ENCODE measurements around the gene CCDC86.

CCDC86 gene

DNA sequence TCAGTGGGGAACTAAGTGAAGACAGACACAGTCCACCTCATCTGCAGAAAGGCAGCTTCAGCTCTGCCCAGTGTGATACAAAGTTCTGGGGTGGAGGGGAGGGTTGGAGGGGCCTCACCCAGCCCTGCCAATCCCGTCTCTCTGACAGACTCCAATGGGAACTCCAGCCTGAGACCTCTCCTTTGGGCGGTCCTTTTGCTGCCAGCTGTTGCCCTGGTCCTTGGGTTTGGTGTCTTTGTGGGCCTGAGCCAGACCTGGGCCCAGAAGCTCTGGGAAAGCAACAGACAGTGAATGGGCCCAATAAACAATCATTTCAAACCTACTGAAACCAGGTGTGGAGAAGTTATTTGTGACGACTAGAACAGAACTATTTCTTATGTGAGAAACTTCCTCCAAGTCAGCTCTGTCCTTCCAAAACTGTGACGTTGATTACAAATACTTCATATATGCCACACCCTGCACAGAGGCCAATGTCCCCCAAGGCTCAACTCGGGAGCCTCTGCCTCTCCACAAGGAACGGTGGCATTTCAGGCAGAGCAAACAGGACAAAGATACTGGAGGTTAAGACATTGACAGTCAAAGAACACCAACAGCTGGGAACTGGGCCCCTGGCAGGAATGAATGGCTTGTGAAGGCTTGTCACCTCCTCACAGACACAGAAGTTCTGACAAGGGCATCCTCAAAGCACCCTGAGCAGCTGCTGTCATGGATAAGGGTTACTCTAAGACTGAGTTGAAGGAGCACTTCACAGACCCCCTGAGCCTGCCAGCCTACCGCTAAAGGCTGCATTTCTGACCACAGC lies 33.7 kb downstream of the CCDC86 start:
- TF ChIP-seq, protein P1, sequence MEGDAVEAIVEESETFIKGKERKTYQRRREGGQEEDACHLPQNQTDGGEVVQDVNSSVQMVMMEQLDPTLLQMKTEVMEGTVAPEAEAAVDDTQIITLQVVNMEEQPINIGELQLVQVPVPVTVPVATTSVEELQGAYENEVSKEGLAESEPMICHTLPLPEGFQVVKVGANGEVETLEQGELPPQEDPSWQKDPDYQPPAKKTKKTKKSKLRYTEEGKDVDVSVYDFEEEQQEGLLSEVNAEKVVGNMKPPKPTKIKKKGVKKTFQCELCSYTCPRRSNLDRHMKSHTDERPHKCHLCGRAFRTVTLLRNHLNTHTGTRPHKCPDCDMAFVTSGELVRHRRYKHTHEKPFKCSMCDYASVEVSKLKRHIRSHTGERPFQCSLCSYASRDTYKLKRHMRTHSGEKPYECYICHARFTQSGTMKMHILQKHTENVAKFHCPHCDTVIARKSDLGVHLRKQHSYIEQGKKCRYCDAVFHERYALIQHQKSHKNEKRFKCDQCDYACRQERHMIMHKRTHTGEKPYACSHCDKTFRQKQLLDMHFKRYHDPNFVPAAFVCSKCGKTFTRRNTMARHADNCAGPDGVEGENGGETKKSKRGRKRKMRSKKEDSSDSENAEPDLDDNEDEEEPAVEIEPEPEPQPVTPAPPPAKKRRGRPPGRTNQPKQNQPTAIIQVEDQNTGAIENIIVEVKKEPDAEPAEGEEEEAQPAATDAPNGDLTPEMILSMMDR (conservative IDR thresholded peaks at IDR 0.05; ENCODE audit: low read depth, low read length): no peak
- no peak for DNase-seq (ENCODE audit: low read depth)
- no peak overlapping the region for H3K4me3 ChIP-seq (ENCODE audit: low read depth, low read length)

DNA sequence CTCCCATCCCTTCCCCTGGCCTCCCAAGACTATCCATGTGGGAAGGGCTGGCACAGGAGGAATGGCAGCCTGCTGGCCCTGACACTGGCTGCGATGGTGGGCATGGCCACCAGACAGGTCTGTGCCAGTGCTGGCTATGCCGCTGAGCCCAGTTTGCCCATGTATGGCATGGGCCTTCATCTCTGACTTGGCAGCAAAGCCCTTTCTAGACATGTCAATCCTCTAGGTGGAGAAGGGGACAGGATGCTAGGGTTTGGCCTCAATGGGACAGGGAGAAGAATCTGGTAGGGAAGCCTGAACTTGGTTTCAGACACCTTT lies 34.2 kb downstream of the CCDC86 start:
- TF ChIP-seq, protein P1 (conservative IDR thresholded peaks at IDR 0.05; ENCODE audit: low read depth, low read length): no peak
- DNase-seq (ENCODE audit: low read depth): no peak
- no peak overlapping the region for H3K4me3 ChIP-seq (ENCODE audit: low read depth, low read length)

DNA sequence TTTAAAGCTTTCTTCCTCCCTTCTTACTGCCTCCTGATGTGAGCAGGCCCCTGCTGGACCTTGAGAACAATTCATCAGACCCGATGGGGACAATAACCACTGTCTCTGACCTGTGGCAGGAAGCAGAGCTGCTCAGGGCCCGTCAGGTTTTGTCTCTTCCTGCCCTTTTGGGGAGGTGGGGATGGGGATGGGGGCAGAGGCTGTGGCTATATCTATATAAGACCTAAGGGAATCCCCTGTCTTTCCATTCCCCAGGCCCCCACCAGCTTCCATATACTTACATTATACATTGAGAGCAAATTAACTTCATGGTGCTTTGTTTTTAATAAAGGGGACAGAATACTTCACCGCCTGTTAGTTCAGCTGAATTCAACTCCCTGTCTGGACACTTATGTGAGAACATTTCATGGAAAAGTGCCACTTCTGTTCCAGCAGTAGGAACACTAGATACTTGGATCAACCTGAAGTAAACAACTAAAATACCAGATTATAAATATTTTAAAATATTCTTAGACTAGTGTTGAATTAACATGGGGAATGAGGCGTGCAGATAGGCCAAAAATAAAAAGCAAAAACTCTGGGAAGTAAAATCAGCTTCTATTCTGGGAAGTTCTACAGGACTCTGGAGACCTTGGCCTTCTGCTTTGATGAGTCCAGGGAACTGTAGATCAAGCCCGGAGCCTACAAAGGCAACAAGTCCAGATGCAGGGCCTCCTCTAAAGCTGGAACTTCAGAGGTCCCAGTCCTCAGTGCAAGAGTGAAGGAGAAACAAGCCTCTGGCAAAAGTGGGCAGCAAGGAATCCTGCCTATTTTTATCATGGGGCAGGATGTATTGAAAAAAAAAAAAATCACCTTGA lies 36.6 kb downstream of the CCDC86 start:
- TF ChIP-seq, protein P1 (conservative IDR thresholded peaks at IDR 0.05; ENCODE audit: low read depth, low read length): no peak

DNA sequence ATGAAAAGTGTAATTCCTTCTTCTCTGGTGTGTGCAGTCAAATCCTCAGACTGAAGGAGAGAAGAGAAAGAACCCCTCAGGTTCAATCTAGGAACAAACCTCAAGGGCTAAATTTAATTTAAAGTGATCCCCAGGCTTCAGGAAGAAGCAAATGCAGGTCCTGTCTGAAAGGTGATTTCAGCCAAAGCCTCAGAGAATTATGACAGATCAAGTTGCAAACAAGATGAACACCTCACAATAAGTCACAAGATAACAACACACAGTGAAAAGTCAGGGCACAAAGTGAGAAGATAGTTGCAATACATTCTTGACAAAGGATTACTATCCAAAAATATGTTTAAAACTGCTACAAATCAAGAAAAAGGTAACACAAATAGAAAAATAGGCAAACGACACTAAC lies 37.2 kb downstream of the CCDC86 start:
- TF ChIP-seq, protein P1 (conservative IDR thresholded peaks at IDR 0.05; ENCODE audit: low read depth, low read length): no peak
- DNase-seq (ENCODE audit: low read depth): no peak
- H3K4me3 ChIP-seq (ENCODE audit: low read depth, low read length): no peak overlapping the region

More for the DNA sequence above, 36.6 kb downstream of the CCDC86 start:
- no peak for DNase-seq (ENCODE audit: low read depth)
- H3K4me3 ChIP-seq (ENCODE audit: low read depth, low read length): no peak overlapping the region

DNA sequence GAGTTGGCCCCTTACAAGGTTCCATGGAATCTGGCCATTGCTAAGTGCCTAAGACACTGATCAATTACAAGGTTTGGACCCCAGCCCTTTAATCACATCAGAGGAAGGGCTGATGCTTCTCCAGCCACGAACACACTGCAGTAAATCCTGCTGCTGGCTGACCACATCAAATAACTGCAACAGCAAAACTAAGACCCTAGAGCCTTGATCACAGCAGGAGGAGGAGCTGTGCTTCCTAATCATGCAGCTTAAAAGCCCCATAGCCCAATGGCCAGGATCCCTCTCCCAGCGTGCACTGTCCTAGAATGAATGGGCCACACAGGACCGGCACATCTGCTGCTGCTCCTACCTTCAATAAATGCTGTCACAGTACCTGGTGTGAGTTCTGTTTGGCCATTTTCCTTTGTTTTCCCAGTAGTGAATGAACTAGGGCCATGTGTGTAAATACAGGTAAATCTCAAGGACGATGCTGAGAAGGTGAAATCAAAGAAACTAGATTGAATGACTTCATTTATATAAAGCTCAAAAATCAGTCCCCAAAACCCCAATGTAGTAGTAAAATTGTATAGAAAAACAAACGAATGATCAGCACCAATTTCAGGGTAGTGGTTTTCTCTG lies 38.2 kb downstream of the CCDC86 start:
- TF ChIP-seq, protein P1 (conservative IDR thresholded peaks at IDR 0.05; ENCODE audit: low read depth, low read length): no peak
- DNase-seq (ENCODE audit: low read depth): no peak
- no peak overlapping the region for H3K4me3 ChIP-seq (ENCODE audit: low read depth, low read length)

DNA sequence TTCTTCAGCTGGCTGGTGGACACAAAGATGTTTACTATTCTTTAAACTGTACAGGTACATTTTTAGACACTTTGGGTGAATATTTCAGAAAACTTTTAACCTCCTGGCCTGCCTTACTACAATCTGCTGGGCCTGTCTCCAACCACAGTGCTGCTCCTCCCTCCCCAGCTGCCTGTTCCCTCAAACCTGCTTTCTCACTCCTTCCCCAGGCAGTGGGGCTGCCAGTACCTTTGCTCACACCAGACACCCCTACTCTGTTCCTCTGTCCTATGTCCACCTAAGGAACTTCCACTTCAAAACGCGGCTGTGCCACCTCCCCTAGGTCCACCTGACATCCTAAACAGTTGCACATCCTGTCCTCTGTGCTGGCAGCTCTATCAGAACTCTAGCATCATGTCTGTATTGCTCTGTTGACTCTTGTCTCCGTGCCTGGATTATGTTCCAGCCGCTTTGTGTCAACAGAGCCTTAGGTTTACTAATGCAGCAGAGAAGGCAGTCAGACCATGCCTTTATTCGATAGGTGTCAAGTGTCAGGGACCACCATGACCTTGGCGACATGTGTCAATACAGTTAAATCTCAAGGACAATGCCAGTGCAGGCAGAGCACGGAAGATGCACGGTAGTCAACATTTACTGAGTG lies 38.9 kb downstream of the CCDC86 start:
- no peak overlapping the region for H3K4me3 ChIP-seq (ENCODE audit: low read depth, low read length)
- no peak for DNase-seq (ENCODE audit: low read depth)
- TF ChIP-seq, protein P1 (conservative IDR thresholded peaks at IDR 0.05; ENCODE audit: low read depth, low read length): no peak

Measured in choroid plexus epithelial cell (primary cell).